Urinary bladder (tissue), 4 donors: ENCODE measurements around the gene AGPAT1. TPM values are rescaled to one million over a fixed set of nuclear protein-coding genes. Genes with fewer than 3 reads are reported as not detected.
"Not testable (repeated sequence)": the region's sequence is repeated elsewhere in the genome, so short reads cannot be mapped to it uniquely, and the experiment has no call there.

Source experiments
- DNase-seq: peaks from one replicate; pipeline ENCODE4 v3.0.0-alpha.2; 2015; ENCODE audit errors: extremely low spot score
- H3K27ac ChIP-seq: one replicate; pipeline ENCODE4 v1.5.1; 2013; ENCODE audit warnings: low read depth, mild to moderate bottlenecking, moderate library complexity
- H3K36me3 ChIP-seq: one replicate; pipeline ENCODE4 v1.6.1; 2013; ENCODE audit warnings: mild to moderate bottlenecking, moderate library complexity; ENCODE audit not compliant: insufficient read depth
- H3K4me1 ChIP-seq: one replicate; pipeline ENCODE4 v1.6.1; 2013; ENCODE audit warnings: mild to moderate bottlenecking, moderate library complexity; ENCODE audit not compliant: insufficient read depth
- H3K4me3 ChIP-seq: one replicate; pipeline ENCODE4 v1.5.1; 2013; ENCODE audit warnings: low read depth, low read length
- WGBS: extraction: QIAGEN DNeasy Blood & Tissue Kit; methylation state at CpG from one replicate; pipeline ENCODE4 v1.1.7; 2013; 5-methylcytosine and 5-hydroxymethylcytosine counted together
- polyA plus RNA-seq: library from polyadenylated mRNA; stranded (reverse); fragments of 200-250 nt; gene quantifications from one replicate; pipeline ENCODE4 v1.2.3, GENCODE V29; 2013
- total RNA-seq: library from RNA; depleted of rRNA; stranded (reverse); fragments of >200 nt; gene quantifications from one replicate; pipeline ENCODE4 v1.2.3, GENCODE V29; 2014
- donor health status: healthy with polysubstance abuse.
- donor health status: healthy.

The AGPAT1 gene
- total and polyA plus RNA-seq, 2 donors = 13.8 to 93.7 TPM

DNA sequence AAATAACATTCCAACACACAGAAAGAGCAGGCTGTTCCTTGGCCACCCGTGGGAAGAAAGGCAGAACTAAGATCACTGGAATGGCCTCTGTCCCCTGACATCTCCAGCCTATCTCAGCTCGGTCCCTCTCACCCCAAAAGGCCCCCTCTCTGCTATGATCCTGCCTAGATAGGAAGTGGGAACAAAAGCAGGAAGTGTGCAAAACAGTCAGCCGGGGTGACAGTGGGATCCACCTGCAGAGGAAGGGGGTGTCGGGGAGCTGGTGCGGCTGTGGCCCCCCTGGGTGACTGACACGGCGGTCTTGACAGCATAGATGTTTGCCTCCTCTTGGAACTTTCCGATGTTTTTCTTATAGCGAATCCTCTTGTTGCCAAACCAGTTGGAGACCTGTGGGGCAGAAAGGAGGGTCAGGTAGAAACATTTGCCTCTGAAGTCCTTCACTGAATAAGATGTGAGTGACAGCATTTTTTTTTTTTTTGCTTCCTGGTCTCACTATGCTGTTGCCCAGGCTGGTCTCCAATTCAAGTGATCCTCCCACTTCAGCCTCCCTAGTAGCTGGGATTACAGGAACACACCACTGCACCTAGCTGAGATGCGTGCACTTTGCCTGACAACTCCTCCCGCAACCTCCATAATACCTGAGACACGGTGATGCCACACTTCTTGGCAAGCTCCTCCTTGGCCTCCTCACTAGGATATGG lies 11.3 kb upstream of the AGPAT1 start:
- DNase-seq = no peak
- Histone ChIP-seq H3K4me1 (no peaks in the 10 kb centered on the region), H3K4me3 (no peak overlapping the region), H3K27ac (no peak overlapping the region), H3K36me3 (no peaks in the 10 kb centered on the region)
- WGBS = 66% methylated on average over 12 of the region's 12 CpGs

DNA sequence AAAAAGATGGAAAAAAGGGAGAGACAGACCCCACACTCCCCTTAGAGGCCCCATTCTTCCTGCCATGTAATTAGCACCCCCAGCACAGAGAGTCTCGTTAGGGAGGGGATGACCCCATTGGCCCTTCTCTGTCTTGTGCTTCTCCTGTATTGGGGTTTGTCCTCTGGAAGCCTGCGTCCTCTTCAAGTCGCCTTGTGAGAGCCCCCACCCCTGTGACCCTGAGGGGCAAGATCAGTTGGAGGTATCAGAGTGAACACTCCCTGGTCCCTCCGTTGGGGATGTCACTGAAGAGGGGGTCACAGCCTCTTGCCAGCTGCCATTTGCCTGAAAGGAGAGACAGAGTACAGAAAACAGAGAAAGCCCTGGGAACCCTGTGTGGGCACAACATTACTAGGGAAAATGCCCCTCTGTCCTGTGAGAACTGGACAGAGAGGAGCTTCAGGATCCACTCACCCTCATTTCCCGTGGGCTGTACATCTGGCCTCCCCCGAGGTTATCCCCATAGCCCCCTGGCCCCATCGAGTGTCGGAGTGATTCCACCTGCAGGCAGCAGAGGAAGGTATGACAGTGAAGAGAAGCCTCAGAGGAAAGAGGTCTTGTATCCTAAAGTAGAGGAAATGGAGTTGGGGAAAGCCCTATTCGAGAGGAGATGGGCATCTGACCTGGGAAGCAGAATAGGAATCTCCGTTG lies 10.4 kb upstream of the AGPAT1 start:
- not testable (repeated sequence) for H3K27ac ChIP-seq, H3K36me3 ChIP-seq, H3K4me1 ChIP-seq, H3K4me3 ChIP-seq, DNase-seq
- 60% methylated on average over 10 of the region's 10 CpGs for WGBS

DNA sequence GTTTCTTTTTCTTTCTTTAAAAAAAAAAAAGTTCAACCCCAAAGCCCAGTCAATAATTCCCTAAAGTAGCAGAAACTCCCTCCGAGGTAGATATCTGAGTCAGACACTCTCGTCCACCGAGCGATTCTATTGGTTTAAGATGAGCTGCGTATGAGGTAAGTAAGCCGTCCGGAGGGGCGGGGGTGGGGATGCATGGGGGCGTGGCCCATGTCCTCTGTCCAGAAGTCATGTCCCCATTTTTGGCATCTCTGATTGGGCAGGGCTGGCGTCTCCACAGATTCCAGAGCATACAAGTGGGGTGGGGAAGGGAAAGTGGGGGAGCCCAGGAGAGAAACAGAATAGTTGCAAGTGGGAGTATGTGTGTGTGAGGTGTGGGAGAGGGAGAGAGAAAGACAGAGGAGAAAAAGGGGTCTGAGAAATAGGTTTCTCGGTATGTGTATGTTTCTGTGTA lies 9.8 kb upstream of the AGPAT1 start:
- H3K4me3 ChIP-seq, H3K27ac ChIP-seq, DNase-seq, H3K36me3 ChIP-seq, H3K4me1 ChIP-seq: not testable (repeated sequence)
- 17% methylated on average over 11 of the region's 11 CpGs for WGBS

DNA sequence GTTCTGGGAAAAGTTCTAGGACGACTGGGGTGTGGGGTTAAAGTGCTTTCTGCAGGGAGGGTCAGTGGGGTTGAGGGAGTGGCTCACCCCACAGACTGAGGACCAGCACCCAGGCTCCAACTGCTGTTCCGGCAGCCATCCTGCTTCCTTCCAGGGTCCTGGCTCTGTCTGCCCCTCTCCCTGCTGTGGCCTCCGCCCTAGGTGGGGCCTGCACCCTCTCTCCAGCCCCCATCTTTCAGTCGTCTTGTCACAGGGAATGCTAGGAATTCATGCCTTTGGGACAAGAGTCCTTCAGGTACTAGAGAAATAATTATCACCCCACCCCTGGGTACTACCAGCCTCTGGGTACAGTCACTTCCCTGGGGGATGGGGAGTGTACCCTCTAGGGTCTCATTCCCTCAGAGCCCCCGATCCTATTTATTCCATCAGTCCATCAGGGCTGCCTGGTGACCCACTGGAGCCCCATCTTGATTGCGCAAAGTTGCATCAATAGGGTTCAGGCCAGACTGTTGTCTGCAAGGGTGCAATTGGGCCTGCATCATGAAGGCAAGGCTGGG lies 8.3 kb upstream of the AGPAT1 start, which contains the start of gene AGER:
Gene AGER, minus strand, starts transcription at position 170 of the 557 bp plus-strand sequence. Its CDS starts 31 bp downstream, at position 139.
- Histone ChIP-seq H3K36me3 (no peaks in the 10 kb centered on the region), H3K27ac (no peak within 1 kb of the TSS), H3K4me1 (no peaks in the 10 kb centered on the region), H3K4me3 (no peak within 1 kb of the TSS)
- no peak for DNase-seq
- WGBS = 69% methylated on average over 6 of the region's 6 CpGs

DNA sequence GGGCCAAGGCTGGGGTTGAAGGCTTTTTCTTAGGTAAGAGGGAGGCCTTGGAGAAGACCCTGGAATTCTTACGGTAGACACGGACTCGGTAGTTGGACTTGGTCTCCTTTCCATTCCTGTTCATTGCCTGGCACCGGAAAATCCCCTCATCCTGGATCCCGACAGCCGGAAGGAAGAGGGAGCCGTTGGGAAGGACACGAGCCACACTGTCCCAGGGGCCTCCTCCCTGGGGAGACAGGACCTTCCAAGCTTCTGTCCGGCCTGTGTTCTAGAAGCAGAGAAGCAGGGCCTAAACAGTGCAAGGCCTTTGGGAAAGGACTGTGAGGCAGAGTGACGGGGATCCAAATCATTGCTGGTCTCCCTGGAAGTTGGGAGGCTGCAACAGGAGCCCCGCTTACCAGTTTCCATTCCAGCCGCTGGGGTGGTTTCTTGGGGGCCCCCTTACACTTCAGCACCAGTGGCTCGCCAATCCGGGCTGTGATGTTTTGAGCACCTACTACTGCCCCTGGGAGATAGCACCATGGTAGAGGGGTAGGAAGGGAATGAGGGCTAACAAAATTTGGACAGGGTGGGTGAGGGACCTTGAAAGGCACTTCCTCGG lies 7.7 kb upstream of the AGPAT1 start:
- WGBS = 82% methylated on average over 15 of the region's 15 CpGs
- no peak overlapping the region for H3K4me3 ChIP-seq
- no peak for DNase-seq
- H3K27ac ChIP-seq = no peak overlapping the region
- no peaks in the 10 kb centered on the region for H3K4me1 ChIP-seq
- H3K36me3 ChIP-seq = no peaks in the 10 kb centered on the region

DNA sequence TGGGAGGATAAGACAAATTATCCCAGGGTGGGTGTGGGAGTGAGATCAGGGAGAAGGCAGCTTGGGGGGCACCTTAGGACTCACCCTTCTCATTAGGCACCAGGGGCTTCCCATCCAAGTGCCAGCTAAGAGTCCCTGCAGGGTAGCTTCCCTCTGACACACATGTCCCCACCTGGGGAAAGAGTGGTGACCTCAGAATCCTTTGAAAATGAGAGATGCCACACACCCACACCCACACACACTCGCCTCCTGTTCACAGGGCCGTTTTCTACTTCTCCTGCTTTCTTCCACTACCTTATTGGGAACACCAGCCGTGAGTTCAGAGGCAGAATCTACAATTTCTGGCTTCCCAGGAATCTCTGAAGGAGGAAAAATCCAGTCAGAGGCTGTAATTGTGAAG lies 7.1 kb upstream of the AGPAT1 start:
- no peak overlapping the region for H3K27ac ChIP-seq
- 86% methylated on average over 3 of the region's 3 CpGs for WGBS
- no peak for DNase-seq
- no peaks in the 10 kb centered on the region for H3K4me1 ChIP-seq
- H3K4me3 ChIP-seq = no peak overlapping the region
- H3K36me3 ChIP-seq = no peaks in the 10 kb centered on the region

DNA sequence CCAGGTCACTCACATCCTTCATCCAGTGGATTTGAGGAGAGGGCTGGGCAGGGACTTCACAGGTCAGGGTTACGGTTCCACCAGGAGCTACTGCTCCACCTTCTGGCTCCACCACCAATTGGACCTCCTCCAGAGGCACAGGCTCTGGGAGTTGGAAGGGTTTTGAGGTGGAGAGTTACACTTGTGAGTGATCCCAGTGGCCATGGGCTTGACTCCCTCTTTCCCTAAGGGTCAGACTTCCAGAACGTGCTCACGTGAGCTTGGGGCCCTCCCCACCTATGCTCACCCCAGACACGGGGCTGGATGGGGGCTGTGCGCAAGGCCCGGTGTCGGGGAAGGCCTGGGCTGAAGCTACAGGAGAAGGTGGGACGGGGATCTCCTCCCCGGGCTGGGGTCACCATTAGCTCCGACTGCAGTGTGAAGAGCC lies 6.7 kb upstream of the AGPAT1 start:
- 86% methylated on average over 10 of the region's 10 CpGs for WGBS
- Histone ChIP-seq H3K27ac (no peak overlapping the region), H3K4me1 (no peaks in the 10 kb centered on the region), H3K36me3 (no peaks in the 10 kb centered on the region), H3K4me3 (no peak overlapping the region)
- no peak for DNase-seq

DNA sequence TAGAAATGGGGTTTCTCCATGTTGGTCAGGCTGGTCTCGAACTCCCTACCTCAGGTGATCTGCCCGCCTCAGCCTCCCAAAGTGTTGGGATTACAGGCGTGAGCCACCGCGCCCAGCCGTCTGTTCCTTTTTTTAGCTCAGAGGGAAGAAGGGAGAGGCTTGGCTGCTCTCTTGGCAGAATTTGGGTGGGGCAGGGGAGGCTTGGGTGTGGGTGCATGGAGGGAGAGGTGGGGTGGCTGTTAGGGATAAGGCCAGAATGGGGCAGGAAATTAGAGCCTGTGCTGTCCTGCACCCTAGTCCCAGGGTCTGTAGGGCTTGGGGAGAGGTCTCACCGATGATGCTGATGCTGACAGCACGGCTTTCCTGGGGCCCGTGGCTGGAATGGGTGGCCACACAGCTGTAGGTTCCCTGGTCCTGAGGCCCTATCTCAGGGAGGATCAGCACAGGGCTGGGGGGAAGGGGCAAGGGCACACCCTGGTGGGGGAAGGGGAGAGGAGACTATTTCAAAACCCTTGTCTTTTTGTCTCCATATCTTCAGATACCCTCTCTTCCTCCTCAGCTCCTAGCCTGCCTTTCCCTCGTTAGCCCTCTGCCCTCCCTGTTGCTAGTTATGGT lies 6.1 kb upstream of the AGPAT1 start:
- Histone ChIP-seq H3K4me3 (no peak overlapping the region), H3K4me1 (no peaks in the 10 kb centered on the region), H3K36me3 (no peaks in the 10 kb centered on the region), H3K27ac (no peak overlapping the region)
- DNase-seq = no peak
- 83% methylated on average over 10 of the region's 10 CpGs for WGBS

DNA sequence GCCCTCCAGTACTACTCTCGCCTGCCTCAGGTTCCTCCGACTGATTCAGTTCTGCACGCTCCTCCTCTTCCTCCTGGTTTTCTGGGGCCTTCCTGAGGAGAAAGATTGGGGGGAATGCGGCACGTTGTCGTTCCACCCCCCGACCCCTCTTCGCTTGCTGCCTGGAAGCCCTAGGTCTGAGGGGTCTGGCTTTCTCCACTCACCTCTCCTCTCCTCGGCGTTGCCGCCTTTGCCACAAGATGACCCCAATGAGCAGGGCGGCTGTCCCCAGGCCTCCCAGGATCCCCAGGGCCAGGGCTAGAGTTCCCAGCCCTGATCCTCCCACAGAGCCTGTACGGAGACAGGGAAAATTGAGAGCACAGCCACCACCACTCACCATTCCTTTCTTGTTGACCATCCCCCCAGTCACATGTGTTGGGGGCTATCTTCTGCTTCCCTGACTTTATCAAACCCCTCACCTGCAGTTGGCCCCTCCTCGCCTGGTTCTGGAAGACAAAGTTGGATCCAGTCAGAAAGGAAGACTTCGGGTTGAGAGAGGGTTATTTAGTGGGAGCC lies 5.3 kb upstream of the AGPAT1 start:
- DNase-seq = no peak
- Histone ChIP-seq H3K4me3 (no peak overlapping the region), H3K4me1 (no peaks in the 10 kb centered on the region), H3K36me3 (no peaks in the 10 kb centered on the region), H3K27ac (no peak overlapping the region)
- WGBS = 88% methylated on average over 15 of the region's 15 CpGs

DNA sequence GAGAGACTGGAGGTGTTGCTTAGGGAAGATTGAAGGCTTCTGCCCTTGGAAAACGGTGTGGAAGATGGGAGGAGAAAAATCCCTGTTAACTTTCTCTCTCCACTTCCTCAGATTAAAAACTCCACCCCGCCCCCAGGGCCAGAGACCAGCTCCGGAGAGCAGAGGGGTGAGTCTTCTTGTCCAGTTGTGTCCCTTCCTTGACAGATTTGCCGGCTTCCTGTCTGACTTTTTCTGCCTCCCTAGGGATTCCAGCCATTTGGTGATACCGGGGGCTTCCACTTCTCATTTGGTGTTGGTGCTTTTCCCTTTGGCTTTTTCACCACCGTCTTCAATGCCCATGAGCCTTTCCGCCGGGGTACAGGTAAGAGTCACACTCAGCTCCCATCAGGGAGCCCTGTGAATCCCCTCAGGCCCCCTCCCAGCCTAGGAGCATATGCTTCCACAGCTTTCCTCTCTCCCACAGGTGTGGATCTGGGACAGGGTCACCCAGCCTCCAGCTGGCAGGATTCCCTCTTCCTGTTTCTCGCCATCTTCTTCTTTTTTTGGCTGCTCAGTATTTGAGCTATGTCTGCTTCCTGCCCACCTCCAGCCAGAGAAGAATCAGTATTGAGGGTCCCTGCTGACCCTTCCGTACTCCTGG lies 4.0 kb upstream of the AGPAT1 start:
- H3K4me3 ChIP-seq = no peak overlapping the region
- peaks cover 3% of the 10 kb centered on the region for H3K4me1 ChIP-seq
- DNase-seq = no peak
- WGBS = 80% methylated on average over 10 of the region's 10 CpGs
- H3K36me3 ChIP-seq = no peaks in the 10 kb centered on the region
- no peak overlapping the region for H3K27ac ChIP-seq

DNA sequence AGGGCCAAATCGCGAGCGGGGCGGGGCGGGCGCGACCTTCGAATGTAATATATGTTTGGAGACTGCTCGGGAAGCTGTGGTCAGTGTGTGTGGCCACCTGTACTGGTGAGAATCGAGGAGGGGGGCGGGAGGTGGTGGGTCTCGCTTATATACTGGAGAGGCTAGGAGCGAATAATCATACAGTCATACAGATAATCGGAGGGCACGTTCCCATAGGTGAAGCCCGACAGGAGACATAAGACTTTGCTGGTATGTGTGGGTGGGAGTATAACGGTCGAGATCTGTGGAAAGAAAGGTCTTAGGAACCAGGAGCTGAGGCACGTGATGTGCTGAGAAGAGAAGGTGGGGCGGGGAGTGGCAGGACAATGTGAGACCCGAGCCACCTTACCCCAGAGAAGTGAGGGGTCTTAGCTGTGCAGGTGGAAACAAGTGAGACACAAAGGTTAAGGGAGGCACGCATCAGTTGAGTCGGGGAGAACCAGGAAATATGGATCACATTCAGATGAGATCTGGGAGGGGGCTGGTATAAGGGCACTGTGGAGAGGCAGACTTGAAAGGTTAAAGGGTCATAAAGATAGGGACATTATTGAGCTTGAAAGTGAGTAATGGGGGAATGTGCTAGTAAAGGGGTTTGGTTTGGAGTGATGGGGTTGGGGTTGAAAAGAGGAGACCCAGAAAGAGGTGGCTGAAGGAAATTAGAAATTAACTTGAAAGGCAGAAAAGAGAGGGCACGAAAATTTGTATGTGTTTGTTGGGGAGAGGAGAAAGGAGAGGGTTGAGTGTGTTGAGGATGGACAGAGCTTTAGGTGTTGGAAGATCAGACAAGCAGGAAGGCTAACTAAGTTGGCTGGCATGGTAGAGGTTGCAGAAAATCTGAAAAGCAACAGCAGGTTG lies 2.9 kb upstream of the AGPAT1 start:
- Histone ChIP-seq H3K36me3 (no peaks in the 10 kb centered on the region), H3K27ac (peak overlapping the region; percentile 76), H3K4me1 (peaks cover 3% of the 10 kb centered on the region), H3K4me3 (peak overlapping the region; percentile 59)
- WGBS = 3% methylated on average over 24 of the region's 24 CpGs
- no peak for DNase-seq
